ENCODE results near the gene YBX3.

DNA sequence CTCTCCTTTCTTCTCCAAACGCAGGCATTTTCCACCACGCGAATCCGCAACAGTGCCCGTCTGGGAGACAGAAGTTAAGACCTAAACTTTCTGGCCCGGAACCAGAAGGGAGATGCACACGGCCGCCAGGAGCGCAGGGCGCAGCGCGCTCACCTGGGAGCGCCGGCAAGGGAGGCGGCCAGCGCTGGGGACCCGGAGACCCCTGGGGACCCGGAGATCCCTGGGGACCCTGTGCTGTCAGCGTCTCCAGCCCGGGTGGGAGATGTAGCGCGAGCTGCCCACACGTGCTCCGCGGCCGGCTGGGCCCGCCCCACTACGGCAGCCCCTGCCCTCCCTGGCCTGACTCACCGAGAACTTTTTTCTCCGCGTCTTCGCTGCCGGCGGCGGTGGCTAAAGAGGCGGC is 620 bp downstream of the YBX3 start:
- TF ChIP-seq, protein P1, sequence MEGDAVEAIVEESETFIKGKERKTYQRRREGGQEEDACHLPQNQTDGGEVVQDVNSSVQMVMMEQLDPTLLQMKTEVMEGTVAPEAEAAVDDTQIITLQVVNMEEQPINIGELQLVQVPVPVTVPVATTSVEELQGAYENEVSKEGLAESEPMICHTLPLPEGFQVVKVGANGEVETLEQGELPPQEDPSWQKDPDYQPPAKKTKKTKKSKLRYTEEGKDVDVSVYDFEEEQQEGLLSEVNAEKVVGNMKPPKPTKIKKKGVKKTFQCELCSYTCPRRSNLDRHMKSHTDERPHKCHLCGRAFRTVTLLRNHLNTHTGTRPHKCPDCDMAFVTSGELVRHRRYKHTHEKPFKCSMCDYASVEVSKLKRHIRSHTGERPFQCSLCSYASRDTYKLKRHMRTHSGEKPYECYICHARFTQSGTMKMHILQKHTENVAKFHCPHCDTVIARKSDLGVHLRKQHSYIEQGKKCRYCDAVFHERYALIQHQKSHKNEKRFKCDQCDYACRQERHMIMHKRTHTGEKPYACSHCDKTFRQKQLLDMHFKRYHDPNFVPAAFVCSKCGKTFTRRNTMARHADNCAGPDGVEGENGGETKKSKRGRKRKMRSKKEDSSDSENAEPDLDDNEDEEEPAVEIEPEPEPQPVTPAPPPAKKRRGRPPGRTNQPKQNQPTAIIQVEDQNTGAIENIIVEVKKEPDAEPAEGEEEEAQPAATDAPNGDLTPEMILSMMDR (IDR thresholded peaks at IDR 0.05 in 4 of 5, conservative IDR thresholded peaks at IDR 0.05 in 1 of 5) = peak in 4 of 5 experiments; percentile 23 to 54 (median 36)
- no peak for TF ChIP-seq POLR2A (IDR thresholded peaks at IDR 0.05)

Measured in gastrocnemius medialis (tissue), 4 donors.